Measurements from ENCODE around the gene HJURP.

HJURP gene

DNA sequence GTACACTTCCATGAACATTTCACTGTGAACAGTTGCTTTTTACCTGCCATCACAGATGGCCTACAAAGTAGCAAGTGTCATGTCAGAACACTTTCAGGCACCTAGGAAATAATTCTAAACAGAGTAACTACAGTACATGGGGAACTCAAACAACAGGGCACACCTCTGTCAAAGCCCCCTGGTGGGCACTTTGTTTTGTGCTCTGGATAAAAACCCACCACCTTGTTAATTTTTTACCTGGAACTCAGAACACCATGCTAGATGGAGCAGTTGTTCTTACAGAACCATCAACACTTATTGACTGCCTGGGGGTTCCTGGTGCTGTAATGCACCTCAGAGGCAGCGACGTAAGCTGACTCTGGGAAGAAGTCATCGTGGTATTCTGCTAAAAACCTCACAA, 11.5 kb upstream of the HJURP start:
- no peaks in the 10 kb centered on the region for H3K36me3 ChIP-seq (ENCODE audit: control insufficient read depth, insufficient read depth, low read length)
- WGBS, 2 experiments (ENCODE audit: insufficient coverage in 2 of 2): 87 to 96% methylated on average over 3 of the region's 3 CpGs
- no peaks in the 10 kb centered on the region for H3K4me1 ChIP-seq (ENCODE audit: control insufficient read depth, insufficient read depth, low read length, poor library complexity, severe bottlenecking)
- no peak overlapping the region for H3K4me3 ChIP-seq (ENCODE audit: extremely low read depth, insufficient read depth, low read length, poor library complexity, severe bottlenecking)
- H3K9me3 ChIP-seq (ENCODE audit: control insufficient read depth, low read length): peaks cover 5% of the 10 kb centered on the region
- no peak overlapping the region for H3K27ac ChIP-seq (ENCODE audit: low read depth, low read length, severe bottlenecking)

GRCh38 chr2:233862261-233862768, 8.0 kb upstream of the HJURP start:
- no peak overlapping the region for H3K27ac ChIP-seq (ENCODE audit: low read depth, low read length, severe bottlenecking)
- H3K9me3 ChIP-seq (ENCODE audit: control insufficient read depth, low read length): no peaks in the 10 kb centered on the region
- H3K4me3 ChIP-seq (ENCODE audit: extremely low read depth, insufficient read depth, low read length, poor library complexity, severe bottlenecking): no peak overlapping the region
- 50 to 80% methylated on average over 2 of the region's 4 CpGs for WGBS, 2 experiments (ENCODE audit: insufficient coverage in 2 of 2)
- H3K36me3 ChIP-seq (ENCODE audit: control insufficient read depth, insufficient read depth, low read length): no peaks in the 10 kb centered on the region
- no peaks in the 10 kb centered on the region for H3K4me1 ChIP-seq (ENCODE audit: control insufficient read depth, insufficient read depth, low read length, poor library complexity, severe bottlenecking)

DNA sequence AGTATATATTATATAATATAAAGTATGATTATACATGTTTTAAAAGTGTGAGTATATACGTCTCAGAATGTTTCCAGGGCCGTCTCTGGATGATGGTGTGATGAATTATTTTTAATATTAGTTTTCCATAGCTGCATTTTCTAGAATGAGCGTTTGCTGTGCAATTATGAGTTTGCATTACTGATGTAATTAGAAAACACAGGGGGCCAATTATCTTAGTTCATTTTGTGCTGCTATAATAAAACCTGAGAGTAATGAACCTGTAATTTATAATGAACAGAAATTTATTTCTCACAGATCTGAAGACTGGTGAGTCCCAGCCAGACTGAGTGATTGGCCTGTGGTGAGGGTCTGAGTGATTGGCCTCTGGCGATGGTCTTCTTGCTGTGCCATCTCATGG, 4.0 kb upstream of the HJURP start:
- WGBS, 2 experiments (ENCODE audit: insufficient coverage in 2 of 2): 71 to 93% methylated on average over 1 of the region's 4 CpGs
- H3K9me3 ChIP-seq (ENCODE audit: control insufficient read depth, low read length): no peaks in the 10 kb centered on the region
- no peak overlapping the region for H3K4me3 ChIP-seq (ENCODE audit: extremely low read depth, insufficient read depth, low read length, poor library complexity, severe bottlenecking)
- no peak overlapping the region for H3K27ac ChIP-seq (ENCODE audit: low read depth, low read length, severe bottlenecking)
- peaks cover 2% of the 10 kb centered on the region for H3K36me3 ChIP-seq (ENCODE audit: control insufficient read depth, insufficient read depth, low read length)
- no peaks in the 10 kb centered on the region for H3K4me1 ChIP-seq (ENCODE audit: control insufficient read depth, insufficient read depth, low read length, poor library complexity, severe bottlenecking)

GRCh38 chr2:233857511-233858141, 3.3 kb upstream of the HJURP start:
- 56 to 73% methylated on average over 7 to 8 of the region's 9 CpGs for WGBS, 2 experiments (ENCODE audit: insufficient coverage in 2 of 2)

DNA sequence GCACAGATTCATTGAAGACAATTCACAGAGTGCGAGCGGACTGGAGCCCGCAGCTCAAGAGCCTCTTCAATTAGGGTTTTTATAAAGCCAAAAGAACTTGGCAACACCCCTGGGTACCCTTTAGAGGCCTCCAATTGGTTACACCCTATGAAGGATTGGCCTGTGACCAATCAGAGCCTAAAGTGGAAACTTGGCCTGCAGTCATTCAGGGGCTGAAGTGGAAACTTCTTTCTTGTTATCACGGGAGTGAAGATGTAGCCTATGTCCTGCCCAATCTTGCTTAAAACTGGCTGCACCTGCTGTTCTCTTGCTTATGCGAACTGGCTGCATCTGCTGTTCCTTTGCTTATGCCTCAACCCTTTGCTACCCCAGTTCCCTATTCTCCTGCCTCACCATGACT, 1.8 kb upstream of the HJURP start:
- Histone ChIP-seq H3K4me1 (ENCODE audit: control insufficient read depth, insufficient read depth, low read length, poor library complexity, severe bottlenecking) (peaks cover 12% of the 10 kb centered on the region), H3K36me3 (ENCODE audit: control insufficient read depth, insufficient read depth, low read length) (peaks cover 20% of the 10 kb centered on the region), H3K27ac (ENCODE audit: low read depth, low read length, severe bottlenecking) (no peak overlapping the region), H3K9me3 (ENCODE audit: control insufficient read depth, low read length) (no peaks in the 10 kb centered on the region), H3K4me3 (ENCODE audit: extremely low read depth, insufficient read depth, low read length, poor library complexity, severe bottlenecking) (no peak overlapping the region)
- 90 to 96% methylated on average over 5 of the region's 5 CpGs for WGBS, 2 experiments (ENCODE audit: insufficient coverage in 2 of 2)

More at GRCh38 chr2:233857511-233858141, 3.3 kb upstream of the HJURP start:
- Histone ChIP-seq H3K4me1 (ENCODE audit: control insufficient read depth, insufficient read depth, low read length, poor library complexity, severe bottlenecking) (peaks cover 2% of the 10 kb centered on the region), H3K9me3 (ENCODE audit: control insufficient read depth, low read length) (no peaks in the 10 kb centered on the region), H3K4me3 (ENCODE audit: extremely low read depth, insufficient read depth, low read length, poor library complexity, severe bottlenecking) (no peak overlapping the region), H3K27ac (ENCODE audit: low read depth, low read length, severe bottlenecking) (no peak overlapping the region), H3K36me3 (ENCODE audit: control insufficient read depth, insufficient read depth, low read length) (peaks cover 8% of the 10 kb centered on the region)

- WGBS, 2 experiments (ENCODE audit: insufficient coverage in 2 of 2): 90 to 95% methylated on average over 4 to 5 of the region's 5 CpGs
- peaks cover 29% of the 10 kb centered on the region for H3K36me3 ChIP-seq (ENCODE audit: control insufficient read depth, insufficient read depth, low read length)
- no peaks in the 10 kb centered on the region for H3K9me3 ChIP-seq (ENCODE audit: control insufficient read depth, low read length)
- no peak overlapping the region for H3K4me3 ChIP-seq (ENCODE audit: extremely low read depth, insufficient read depth, low read length, poor library complexity, severe bottlenecking)
- no peak overlapping the region for H3K27ac ChIP-seq (ENCODE audit: low read depth, low read length, severe bottlenecking)
- H3K4me1 ChIP-seq (ENCODE audit: control insufficient read depth, insufficient read depth, low read length, poor library complexity, severe bottlenecking): peaks cover 14% of the 10 kb centered on the region
Observed at GRCh38 chr2:233855345-233855744, 1.0 kb upstream of the HJURP start.

GRCh38 chr2:233853883-233854240, 473 bp downstream of the HJURP start:
- 1% methylated on average over 15 to 23 of the region's 25 CpGs for WGBS, 2 experiments (ENCODE audit: insufficient coverage in 2 of 2)
- H3K36me3 ChIP-seq (ENCODE audit: control insufficient read depth, insufficient read depth, low read length): peaks cover 44% of the 10 kb centered on the region
- H3K4me1 ChIP-seq (ENCODE audit: control insufficient read depth, insufficient read depth, low read length, poor library complexity, severe bottlenecking): peaks cover 14% of the 10 kb centered on the region
- no peak overlapping the region for H3K27ac ChIP-seq (ENCODE audit: low read depth, low read length, severe bottlenecking)
- H3K9me3 ChIP-seq (ENCODE audit: control insufficient read depth, low read length): no peaks in the 10 kb centered on the region
- peak overlapping the region; percentile 91 for H3K4me3 ChIP-seq (ENCODE audit: extremely low read depth, insufficient read depth, low read length, poor library complexity, severe bottlenecking)

- Histone ChIP-seq H3K4me3 (ENCODE audit: extremely low read depth, insufficient read depth, low read length, poor library complexity, severe bottlenecking) (peak overlapping the region; percentile 91), H3K27ac (ENCODE audit: low read depth, low read length, severe bottlenecking) (no peak overlapping the region), H3K36me3 (ENCODE audit: control insufficient read depth, insufficient read depth, low read length) (peaks cover 49% of the 10 kb centered on the region), H3K4me1 (ENCODE audit: control insufficient read depth, insufficient read depth, low read length, poor library complexity, severe bottlenecking) (peaks cover 14% of the 10 kb centered on the region), H3K9me3 (ENCODE audit: control insufficient read depth, low read length) (no peaks in the 10 kb centered on the region)
- WGBS, 2 experiments (ENCODE audit: insufficient coverage in 2 of 2): 7 to 32% methylated on average over 4 of the region's 8 CpGs
Observed at GRCh38 chr2:233853353-233853752, 982 bp downstream of the HJURP start.

- H3K4me3 ChIP-seq (ENCODE audit: extremely low read depth, insufficient read depth, low read length, poor library complexity, severe bottlenecking): peak overlapping the region; percentile 91
- peaks cover 62% of the 10 kb centered on the region for H3K36me3 ChIP-seq (ENCODE audit: control insufficient read depth, insufficient read depth, low read length)
- 100% methylated on average over 2 of the region's 3 CpGs; no CpG with 5 or more reads in 1 of the 2 experiments for WGBS, 2 experiments (ENCODE audit: insufficient coverage in 2 of 2)
- H3K27ac ChIP-seq (ENCODE audit: low read depth, low read length, severe bottlenecking): no peak overlapping the region
- no peaks in the 10 kb centered on the region for H3K9me3 ChIP-seq (ENCODE audit: control insufficient read depth, low read length)
- peaks cover 14% of the 10 kb centered on the region for H3K4me1 ChIP-seq (ENCODE audit: control insufficient read depth, insufficient read depth, low read length, poor library complexity, severe bottlenecking)
Observed at GRCh38 chr2:233852056-233852455, 2.3 kb downstream of the HJURP start.

- peaks cover 70% of the 10 kb centered on the region for H3K36me3 ChIP-seq (ENCODE audit: control insufficient read depth, insufficient read depth, low read length)
- no peak overlapping the region for H3K27ac ChIP-seq (ENCODE audit: low read depth, low read length, severe bottlenecking)
- 96% methylated on average over 3 of the region's 6 CpGs; no CpG with 5 or more reads in 1 of the 2 experiments for WGBS, 2 experiments (ENCODE audit: insufficient coverage in 2 of 2)
Observed at GRCh38 chr2:233851169-233851568, 3.2 kb downstream of the HJURP start.

DNA sequence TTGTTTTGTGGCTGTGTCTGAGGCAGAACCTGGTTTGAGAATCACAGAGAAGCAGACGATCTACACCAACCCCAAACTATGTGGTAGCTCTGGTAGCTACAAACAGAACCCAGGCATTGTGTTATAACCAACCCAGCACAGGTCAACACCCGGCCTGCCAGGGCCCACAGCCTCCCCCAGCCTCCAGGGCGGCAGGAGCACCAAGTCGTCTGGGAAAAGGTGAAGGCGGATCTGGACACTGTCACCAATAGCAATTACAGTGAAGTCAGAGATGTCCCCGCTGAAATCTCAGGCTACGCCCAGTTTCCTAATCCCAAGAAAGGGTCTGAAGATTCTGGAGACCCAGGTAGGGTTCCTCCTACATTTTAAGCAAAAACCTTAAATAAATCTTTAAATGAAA, 3.6 kb downstream of the HJURP start:
- H3K9me3 ChIP-seq (ENCODE audit: control insufficient read depth, low read length): no peaks in the 10 kb centered on the region
- H3K27ac ChIP-seq (ENCODE audit: low read depth, low read length, severe bottlenecking): no peak overlapping the region
- H3K4me3 ChIP-seq (ENCODE audit: extremely low read depth, insufficient read depth, low read length, poor library complexity, severe bottlenecking): no peak overlapping the region
- H3K4me1 ChIP-seq (ENCODE audit: control insufficient read depth, insufficient read depth, low read length, poor library complexity, severe bottlenecking): peaks cover 14% of the 10 kb centered on the region
- WGBS, 2 experiments (ENCODE audit: insufficient coverage in 2 of 2): 93% methylated on average over 4 of the region's 7 CpGs
- H3K36me3 ChIP-seq (ENCODE audit: control insufficient read depth, insufficient read depth, low read length): peaks cover 75% of the 10 kb centered on the region

More at GRCh38 chr2:233851169-233851568, 3.2 kb downstream of the HJURP start:
- no peaks in the 10 kb centered on the region for H3K9me3 ChIP-seq (ENCODE audit: control insufficient read depth, low read length)
- H3K4me3 ChIP-seq (ENCODE audit: extremely low read depth, insufficient read depth, low read length, poor library complexity, severe bottlenecking): no peak overlapping the region
- peaks cover 14% of the 10 kb centered on the region for H3K4me1 ChIP-seq (ENCODE audit: control insufficient read depth, insufficient read depth, low read length, poor library complexity, severe bottlenecking)

All from mesodermal cell (in vitro differentiated cells).